HG03520 (cell line): ENCODE data around the gene CNIH3.
"Not testable (repeated sequence)": the region's sequence is repeated elsewhere in the genome, so short reads cannot be mapped to it uniquely, and the experiment has no call there.

Experiments
- ATAC-seq: cut with Tn5 transposase; IDR thresholded peaks from one replicate; pipeline ENCODE4 v1.9.1; 2021; ENCODE audit warnings: mild to moderate bottlenecking, moderate library complexity; ENCODE audit not compliant: unreplicated experiment

Gene CNIH3

GRCh38 chr1:224615861-224616755 lies at the start of gene CNIH3:
CNIH3 (plus strand) TSS chr1:224616317; CDS start chr1:224617175, 858 bp downstream.
- ATAC-seq = no peak

- not testable (repeated sequence) for ATAC-seq
Measured at GRCh38 chr1:224566492-224566891, 49.6 kb upstream of the CNIH3 start.

GRCh38 chr1:224569276-224569675 lies 46.8 kb upstream of the CNIH3 start:
- ATAC-seq = no peak

GRCh38 chr1:224571975-224572374 lies 44.1 kb upstream of the CNIH3 start:
- not testable (repeated sequence) for ATAC-seq

GRCh38 chr1:224579526-224579925 lies 36.6 kb upstream of the CNIH3 start:
- no peak for ATAC-seq

GRCh38 chr1:224580006-224580405 lies 36.1 kb upstream of the CNIH3 start:
- ATAC-seq = no peak

GRCh38 chr1:224582041-224582440 lies 34.1 kb upstream of the CNIH3 start:
- no peak for ATAC-seq

- ATAC-seq = no peak
Measured at GRCh38 chr1:224583774-224584173, 32.3 kb upstream of the CNIH3 start.

- no peak for ATAC-seq
Measured at GRCh38 chr1:224585051-224585450, 31.1 kb upstream of the CNIH3 start.

GRCh38 chr1:224587051-224587450 lies 29.1 kb upstream of the CNIH3 start:
- ATAC-seq = no peak

GRCh38 chr1:224588515-224588914 lies 27.6 kb upstream of the CNIH3 start:
- ATAC-seq = no peak

- no peak for ATAC-seq
Measured at GRCh38 chr1:224589006-224589405, 27.1 kb upstream of the CNIH3 start.

GRCh38 chr1:224591326-224591725 lies 24.8 kb upstream of the CNIH3 start:
- no peak for ATAC-seq

- no peak for ATAC-seq
Measured at GRCh38 chr1:224592636-224593582, 23.2 kb upstream of the CNIH3 start.

- ATAC-seq = no peak
Measured at GRCh38 chr1:224594360-224594759, 21.8 kb upstream of the CNIH3 start.

GRCh38 chr1:224594851-224595250 lies 21.3 kb upstream of the CNIH3 start:
- ATAC-seq = no peak

GRCh38 chr1:224605482-224606181 lies 10.5 kb upstream of the CNIH3 start:
- ATAC-seq = no peak

GRCh38 chr1:224607188-224608148 lies 8.6 kb upstream of the CNIH3 start:
- ATAC-seq = no peak

- no peak for ATAC-seq
Measured at GRCh38 chr1:224609333-224609732, 6.8 kb upstream of the CNIH3 start.

GRCh38 chr1:224612246-224612645 lies 3.9 kb upstream of the CNIH3 start:
- ATAC-seq = no peak
